Adipocyte (in vitro differentiated cells): Measurements from ENCODE around the gene RAPH1.

Source experiments
- DNase-seq: peaks from one replicate; pipeline ENCODE4 v3.0.0-alpha.2; 2015; ENCODE audit warnings: low read depth
- H3K27me3 ChIP-seq: replicated peaks from 2 replicates; pipeline ENCODE4 v1.7.0; 2013; ENCODE audit warnings: mild to moderate bottlenecking, low read length, moderate library complexity; ENCODE audit not compliant: control insufficient read depth, insufficient read depth
- H3K36me3 ChIP-seq: 2 replicates; pipeline ENCODE4 v1.7.0; 2013; ENCODE audit warnings: low read length, mild to moderate bottlenecking, moderate library complexity; ENCODE audit not compliant: control insufficient read depth, insufficient read depth, severe bottlenecking
- H3K4me1 ChIP-seq: 2 replicates; pipeline ENCODE4 v1.7.0; 2013; ENCODE audit warnings: mild to moderate bottlenecking, low read length, moderate library complexity; ENCODE audit not compliant: control insufficient read depth, insufficient read depth
- H3K4me3 ChIP-seq: 2 replicates; pipeline ENCODE4 v1.7.0; 2013; ENCODE audit warnings: mild to moderate bottlenecking, low read length, moderate library complexity
- H3K9ac ChIP-seq: 2 replicates; pipeline ENCODE4 v1.7.0; 2013; ENCODE audit warnings: mild to moderate bottlenecking, low read length, moderate library complexity
- H3K9me3 ChIP-seq: 2 replicates; pipeline ENCODE4 v1.7.0; 2013; ENCODE audit warnings: mild to moderate bottlenecking, low read length, moderate library complexity; ENCODE audit not compliant: control insufficient read depth

The RAPH1 gene, protein sequence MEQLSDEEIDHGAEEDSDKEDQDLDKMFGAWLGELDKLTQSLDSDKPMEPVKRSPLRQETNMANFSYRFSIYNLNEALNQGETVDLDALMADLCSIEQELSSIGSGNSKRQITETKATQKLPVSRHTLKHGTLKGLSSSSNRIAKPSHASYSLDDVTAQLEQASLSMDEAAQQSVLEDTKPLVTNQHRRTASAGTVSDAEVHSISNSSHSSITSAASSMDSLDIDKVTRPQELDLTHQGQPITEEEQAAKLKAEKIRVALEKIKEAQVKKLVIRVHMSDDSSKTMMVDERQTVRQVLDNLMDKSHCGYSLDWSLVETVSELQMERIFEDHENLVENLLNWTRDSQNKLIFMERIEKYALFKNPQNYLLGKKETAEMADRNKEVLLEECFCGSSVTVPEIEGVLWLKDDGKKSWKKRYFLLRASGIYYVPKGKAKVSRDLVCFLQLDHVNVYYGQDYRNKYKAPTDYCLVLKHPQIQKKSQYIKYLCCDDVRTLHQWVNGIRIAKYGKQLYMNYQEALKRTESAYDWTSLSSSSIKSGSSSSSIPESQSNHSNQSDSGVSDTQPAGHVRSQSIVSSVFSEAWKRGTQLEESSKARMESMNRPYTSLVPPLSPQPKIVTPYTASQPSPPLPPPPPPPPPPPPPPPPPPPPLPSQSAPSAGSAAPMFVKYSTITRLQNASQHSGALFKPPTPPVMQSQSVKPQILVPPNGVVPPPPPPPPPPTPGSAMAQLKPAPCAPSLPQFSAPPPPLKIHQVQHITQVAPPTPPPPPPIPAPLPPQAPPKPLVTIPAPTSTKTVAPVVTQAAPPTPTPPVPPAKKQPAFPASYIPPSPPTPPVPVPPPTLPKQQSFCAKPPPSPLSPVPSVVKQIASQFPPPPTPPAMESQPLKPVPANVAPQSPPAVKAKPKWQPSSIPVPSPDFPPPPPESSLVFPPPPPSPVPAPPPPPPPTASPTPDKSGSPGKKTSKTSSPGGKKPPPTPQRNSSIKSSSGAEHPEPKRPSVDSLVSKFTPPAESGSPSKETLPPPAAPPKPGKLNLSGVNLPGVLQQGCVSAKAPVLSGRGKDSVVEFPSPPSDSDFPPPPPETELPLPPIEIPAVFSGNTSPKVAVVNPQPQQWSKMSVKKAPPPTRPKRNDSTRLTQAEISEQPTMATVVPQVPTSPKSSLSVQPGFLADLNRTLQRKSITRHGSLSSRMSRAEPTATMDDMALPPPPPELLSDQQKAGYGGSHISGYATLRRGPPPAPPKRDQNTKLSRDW

DNA sequence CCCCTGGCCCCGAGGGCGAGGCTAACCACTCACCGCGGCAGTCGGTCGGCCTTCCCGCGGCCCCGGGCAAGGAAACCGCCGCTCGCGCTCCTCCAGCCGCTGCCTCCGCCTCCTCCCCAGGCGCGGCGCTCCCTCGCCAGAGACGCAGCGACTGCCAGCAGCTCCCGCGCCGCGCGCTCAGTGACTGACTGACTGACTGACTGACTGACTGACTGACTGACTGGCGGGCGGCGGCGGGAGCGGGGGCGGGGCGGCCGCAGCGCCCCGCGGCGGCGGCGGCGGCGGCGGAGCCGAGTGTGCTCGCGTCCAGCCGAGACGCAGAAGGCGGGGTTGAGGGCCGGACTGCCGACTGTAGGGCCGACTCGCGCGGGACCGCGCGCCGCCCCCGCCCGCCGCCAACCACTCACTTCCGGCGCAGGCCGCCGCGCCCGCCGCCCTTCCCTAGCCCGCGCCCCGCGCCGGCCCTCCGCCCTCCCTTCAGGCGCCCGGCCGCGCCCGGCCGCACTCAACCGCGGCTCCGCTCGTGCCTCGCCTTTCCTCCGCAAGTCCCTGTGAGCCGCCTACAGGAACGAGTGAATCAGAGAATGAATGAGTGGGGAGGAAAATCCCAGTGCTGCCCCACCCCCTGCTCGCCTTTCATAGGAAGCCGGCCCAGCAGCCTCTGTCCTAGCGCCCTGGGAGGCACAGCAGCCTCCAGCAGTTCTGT is at the start of gene RAPH1:
Gene RAPH1 (minus strand): TSS at position 224 of the 706 bp plus-strand sequence. CDS start 39,948 bp downstream, outside the sequence.
- Histone ChIP-seq H3K27me3 (no peaks in the 10 kb centered on the region), H3K36me3 (no peaks in the 10 kb centered on the region), H3K9me3 (no peaks in the 10 kb centered on the region), H3K4me3 (peak within 1 kb of the TSS; percentile 92), H3K9ac (peak within 1 kb of the TSS; percentile 95), H3K4me1 (peaks cover 30% of the 10 kb centered on the region)
- peak; percentile 93 for DNase-seq

DNA sequence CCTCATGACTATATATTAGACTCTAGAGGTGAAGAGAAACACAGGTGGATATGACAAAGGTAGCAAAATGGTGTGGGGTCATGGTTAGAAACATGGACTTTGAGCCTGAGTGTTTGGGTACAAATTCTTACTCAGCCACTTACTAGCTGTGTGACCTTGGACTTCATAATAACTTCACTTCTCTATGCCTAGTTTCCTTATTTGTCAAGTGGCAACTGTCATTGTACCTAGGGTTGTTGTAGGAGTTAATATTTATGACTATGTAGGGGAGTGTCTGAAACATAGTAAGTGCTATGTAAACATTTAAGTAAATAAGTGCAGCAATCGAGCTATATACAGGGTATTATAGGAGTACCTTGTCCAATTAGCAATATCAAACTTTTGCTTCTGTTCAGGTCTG is 49.7 kb upstream of the RAPH1 start:
- H3K36me3 ChIP-seq = no peaks in the 10 kb centered on the region
- H3K4me3 ChIP-seq = no peak overlapping the region
- H3K4me1 ChIP-seq = peaks cover 6% of the 10 kb centered on the region
- H3K27me3 ChIP-seq = no peaks in the 10 kb centered on the region
- no peaks in the 10 kb centered on the region for H3K9me3 ChIP-seq
- H3K9ac ChIP-seq = no peak overlapping the region
- no peak for DNase-seq

DNA sequence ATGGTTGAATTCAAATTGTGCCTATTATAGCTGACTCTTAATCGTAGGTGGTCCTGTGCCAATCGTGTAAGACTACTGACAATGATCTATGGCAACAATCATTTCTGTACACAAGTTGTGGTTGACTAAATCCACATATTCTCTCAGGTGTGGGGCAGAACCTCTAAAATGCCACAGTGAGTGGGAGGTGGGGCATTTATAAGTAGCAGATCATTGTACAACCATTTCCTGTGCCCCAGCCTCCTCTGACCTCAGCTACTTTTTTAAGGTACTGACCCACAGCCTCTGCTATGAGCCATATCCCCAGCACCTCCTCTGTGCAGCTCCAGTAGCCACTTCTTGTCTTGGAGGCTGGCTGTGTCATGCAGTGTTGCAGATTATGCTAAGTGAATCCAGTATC is 48.6 kb upstream of the RAPH1 start:
- H3K9ac ChIP-seq = no peak overlapping the region

DNA sequence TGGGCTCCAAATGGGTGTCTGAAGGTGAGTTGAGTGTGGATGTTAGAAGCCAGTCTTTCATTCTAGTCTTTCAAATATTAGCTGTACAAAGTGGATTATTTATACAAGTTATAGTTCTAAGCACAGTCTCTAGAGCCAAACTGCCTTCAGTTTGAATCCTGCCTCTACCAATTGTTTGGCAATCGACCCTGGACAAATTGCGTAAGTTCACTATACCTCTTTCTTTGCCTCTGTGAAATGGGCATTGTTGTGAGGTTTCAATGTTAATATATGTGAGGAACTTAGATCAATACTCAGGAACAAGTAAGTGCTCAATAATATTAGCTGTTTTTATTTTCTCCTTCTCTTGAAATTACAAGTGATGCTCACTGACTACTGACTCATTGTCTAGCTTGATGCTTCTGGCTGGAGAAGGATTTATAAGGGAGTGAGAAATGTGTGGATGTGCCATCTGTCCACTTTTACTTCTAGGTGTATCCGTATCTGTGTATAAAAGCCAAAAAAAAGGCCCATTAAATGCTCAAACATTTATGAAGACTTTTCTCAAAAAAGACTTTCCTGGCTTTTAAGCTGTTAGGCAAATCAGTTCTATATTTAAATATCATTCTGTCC is 48.1 kb upstream of the RAPH1 start:
- Histone ChIP-seq H3K36me3 (no peaks in the 10 kb centered on the region), H3K9me3 (no peaks in the 10 kb centered on the region), H3K27me3 (no peaks in the 10 kb centered on the region), H3K4me3 (no peak overlapping the region), H3K4me1 (peaks cover 19% of the 10 kb centered on the region), H3K9ac (no peak overlapping the region)
- DNase-seq = no peak

More for the DNA sequence above, 48.6 kb upstream of the RAPH1 start:
- Histone ChIP-seq H3K36me3 (no peaks in the 10 kb centered on the region), H3K4me1 (peaks cover 16% of the 10 kb centered on the region), H3K9me3 (no peaks in the 10 kb centered on the region), H3K27me3 (no peaks in the 10 kb centered on the region), H3K4me3 (no peak overlapping the region)
- no peak for DNase-seq

DNA sequence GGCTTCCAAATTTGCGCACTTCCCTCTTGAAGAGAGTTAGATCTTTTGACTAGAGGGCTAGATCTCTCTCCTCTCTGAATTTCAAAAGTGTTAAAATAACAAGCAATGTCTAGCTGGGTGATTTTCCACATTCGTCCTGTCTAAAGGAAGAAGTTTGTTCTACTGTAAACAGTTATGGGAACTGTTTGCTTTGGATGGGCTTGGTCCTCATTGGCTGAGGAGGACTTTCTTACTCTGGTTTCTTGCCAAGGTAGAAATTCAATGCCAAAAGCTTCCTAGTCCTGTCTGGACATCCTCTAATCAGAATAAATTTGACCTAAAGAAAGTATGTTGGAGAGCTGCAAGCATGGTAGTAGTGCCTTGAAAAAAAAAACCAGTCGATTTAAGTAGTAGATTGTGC is 47.4 kb upstream of the RAPH1 start:
- no peaks in the 10 kb centered on the region for H3K36me3 ChIP-seq
- no peak overlapping the region for H3K9ac ChIP-seq
- no peaks in the 10 kb centered on the region for H3K27me3 ChIP-seq
- no peaks in the 10 kb centered on the region for H3K9me3 ChIP-seq
- H3K4me3 ChIP-seq = no peak overlapping the region
- peaks cover 19% of the 10 kb centered on the region for H3K4me1 ChIP-seq
- DNase-seq = peak; percentile 47

- H3K9me3 ChIP-seq = no peaks in the 10 kb centered on the region
- H3K4me3 ChIP-seq = no peak overlapping the region
- H3K27me3 ChIP-seq = no peaks in the 10 kb centered on the region
- H3K9ac ChIP-seq = no peak overlapping the region
- peaks cover 19% of the 10 kb centered on the region for H3K4me1 ChIP-seq
- no peaks in the 10 kb centered on the region for H3K36me3 ChIP-seq
- DNase-seq = no peak
Measured at GRCh38 chr2:203580844-203581243, 45.7 kb upstream of the RAPH1 start.

DNA sequence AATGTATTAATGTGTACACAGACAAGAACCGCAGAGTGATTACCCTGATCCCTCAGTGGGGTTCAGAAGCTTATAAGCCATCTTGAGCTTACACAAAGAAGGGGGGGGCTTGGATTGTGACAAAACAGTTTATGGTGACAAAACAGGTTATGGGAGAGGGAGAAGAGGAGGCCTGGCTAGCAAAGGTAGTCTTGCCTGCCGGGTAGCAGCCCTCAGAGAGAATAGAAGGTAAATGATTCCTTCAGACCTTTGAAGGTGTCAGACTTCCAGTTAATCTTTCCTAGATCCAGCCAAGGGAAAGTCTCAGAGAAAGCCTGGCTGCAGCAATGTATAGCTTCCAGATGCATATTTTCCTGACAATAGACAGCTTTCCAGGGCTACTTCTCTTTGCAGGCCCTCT is 44.6 kb upstream of the RAPH1 start:
- DNase-seq = no peak
- Histone ChIP-seq H3K36me3 (no peaks in the 10 kb centered on the region), H3K9me3 (no peaks in the 10 kb centered on the region), H3K9ac (no peak overlapping the region), H3K27me3 (no peaks in the 10 kb centered on the region), H3K4me1 (peaks cover 19% of the 10 kb centered on the region), H3K4me3 (no peak overlapping the region)

DNA sequence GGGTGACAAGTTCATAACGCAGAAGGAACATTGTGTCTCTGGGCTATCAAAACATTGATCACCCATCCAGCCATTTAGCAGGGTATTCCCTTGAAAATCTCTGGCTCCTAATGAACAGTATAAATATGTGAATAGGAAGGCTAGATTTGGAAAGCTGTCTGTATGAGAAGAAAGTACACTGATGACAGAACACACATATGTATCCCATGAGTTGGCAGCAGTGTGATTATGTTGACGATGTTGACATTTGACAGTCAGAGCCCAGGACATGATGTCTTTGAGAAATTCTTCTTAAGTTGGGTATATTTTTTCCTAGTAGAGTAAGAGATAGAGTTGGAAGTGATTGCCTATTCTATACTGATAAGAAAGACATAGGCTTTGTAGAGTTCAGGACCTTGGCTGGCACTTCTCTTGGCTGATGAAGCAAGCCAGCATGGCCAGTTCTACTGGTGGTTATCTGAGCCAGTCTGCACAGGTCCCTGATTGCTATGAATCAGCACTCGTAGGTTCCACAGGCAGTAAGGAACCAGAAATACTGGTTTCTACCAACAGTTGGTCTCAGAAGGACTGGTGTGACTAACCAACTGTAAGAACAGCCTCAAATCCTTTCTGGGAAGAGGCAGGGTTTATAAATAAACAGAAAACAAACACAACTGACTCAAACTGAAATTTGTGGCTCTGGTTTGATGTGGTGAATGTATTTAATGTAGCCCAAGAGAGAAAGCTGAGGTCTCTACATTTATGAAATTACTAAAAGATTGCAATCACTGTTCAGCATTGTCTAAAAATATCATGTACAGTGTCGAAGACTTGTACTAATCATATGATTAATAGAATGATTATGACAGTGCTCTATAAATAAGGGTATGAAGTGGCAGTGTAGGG is 43.9 kb upstream of the RAPH1 start:
- no peaks in the 10 kb centered on the region for H3K9me3 ChIP-seq
- no peak overlapping the region for H3K4me3 ChIP-seq
- peak; percentile 40 for DNase-seq
- no peaks in the 10 kb centered on the region for H3K36me3 ChIP-seq
- H3K4me1 ChIP-seq = peaks cover 18% of the 10 kb centered on the region
- H3K27me3 ChIP-seq = no peaks in the 10 kb centered on the region
- H3K9ac ChIP-seq = no peak overlapping the region

DNA sequence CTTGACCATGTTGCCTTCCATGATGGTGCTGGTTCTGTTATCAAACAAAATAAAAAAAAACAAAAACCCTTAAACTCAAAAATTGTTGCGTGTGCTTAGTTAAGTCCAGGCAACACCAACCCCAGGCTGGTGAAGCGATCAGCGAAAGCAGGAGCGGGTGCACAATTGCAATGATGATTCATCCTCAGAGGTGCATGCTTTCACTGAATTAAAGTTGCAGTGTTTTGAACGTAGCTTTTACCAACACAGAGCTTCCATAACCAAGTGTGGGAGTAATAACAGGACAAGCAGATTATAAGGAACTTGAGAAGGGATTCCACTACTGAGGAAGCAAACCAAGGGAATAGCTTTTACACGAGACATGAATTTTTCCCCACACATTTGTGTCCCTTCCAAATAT is 39.7 kb upstream of the RAPH1 start:
- Histone ChIP-seq H3K9ac (no peak overlapping the region), H3K4me1 (peaks cover 13% of the 10 kb centered on the region), H3K9me3 (no peaks in the 10 kb centered on the region), H3K27me3 (no peaks in the 10 kb centered on the region), H3K4me3 (no peak overlapping the region), H3K36me3 (no peaks in the 10 kb centered on the region)
- peak; percentile 48 for DNase-seq

GRCh38 chr2:203572316-203572715 is 37.2 kb upstream of the RAPH1 start:
- no peak for DNase-seq
- H3K36me3 ChIP-seq = no peaks in the 10 kb centered on the region
- no peak overlapping the region for H3K9ac ChIP-seq
- peaks cover 8% of the 10 kb centered on the region for H3K4me1 ChIP-seq
- no peaks in the 10 kb centered on the region for H3K27me3 ChIP-seq
- H3K4me3 ChIP-seq = no peak overlapping the region
- H3K9me3 ChIP-seq = no peaks in the 10 kb centered on the region
